Measurements from ENCODE around the gene ADGRV1. TPM values are rescaled to one million over a fixed set of nuclear protein-coding genes. Genes with fewer than 3 reads are reported as not detected.

ADGRV1 gene
- total and polyA plus RNA-seq, 9 of the 15 experiments (the other 6 are each of a cell fraction or from before 2014, with no cell fraction given), result 21.7 to 156 (median 58.2) TPM

DNA sequence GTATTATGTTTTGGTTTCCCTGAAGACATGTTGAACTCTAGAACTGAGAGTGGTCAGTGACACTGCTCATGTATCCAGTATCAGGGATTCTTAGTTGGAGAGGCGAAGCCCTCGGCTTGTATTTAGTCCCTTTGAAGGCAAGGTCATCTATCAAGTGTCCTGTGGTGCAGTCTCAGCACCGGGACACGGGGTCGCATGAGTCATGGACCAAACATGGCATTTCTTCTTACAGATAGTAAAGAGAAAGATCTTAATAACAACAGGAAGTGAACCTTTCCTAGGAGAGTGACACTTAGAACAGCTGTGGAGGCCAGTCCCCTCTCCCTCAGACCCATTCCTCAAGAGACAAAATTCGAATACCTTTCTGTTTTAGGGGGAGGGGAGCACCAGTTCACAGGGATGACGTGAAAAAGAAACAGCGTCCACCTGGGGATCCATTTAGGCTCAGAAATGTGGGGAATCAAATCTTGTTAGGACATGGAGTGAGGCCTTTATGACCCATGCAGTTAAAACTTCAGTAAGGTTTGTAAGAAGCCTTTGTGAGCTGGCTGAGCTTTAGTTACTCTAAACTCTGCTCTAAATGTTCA, 86.5 kb downstream of the ADGRV1 start (continued):
- TF ChIP-seq SNRNP70 (optimal IDR thresholded peaks at IDR 0.05; ENCODE audit: low read depth, low read length), result no peak
- TF ChIP-seq ZNF717 (CRISPR knock-in tag; IDR thresholded peaks at IDR 0.05), result no peak
- TF ChIP-seq GATAD2A (IDR thresholded peaks at IDR 0.05), result peak; percentile 91
- TF ChIP-seq, protein P1, sequence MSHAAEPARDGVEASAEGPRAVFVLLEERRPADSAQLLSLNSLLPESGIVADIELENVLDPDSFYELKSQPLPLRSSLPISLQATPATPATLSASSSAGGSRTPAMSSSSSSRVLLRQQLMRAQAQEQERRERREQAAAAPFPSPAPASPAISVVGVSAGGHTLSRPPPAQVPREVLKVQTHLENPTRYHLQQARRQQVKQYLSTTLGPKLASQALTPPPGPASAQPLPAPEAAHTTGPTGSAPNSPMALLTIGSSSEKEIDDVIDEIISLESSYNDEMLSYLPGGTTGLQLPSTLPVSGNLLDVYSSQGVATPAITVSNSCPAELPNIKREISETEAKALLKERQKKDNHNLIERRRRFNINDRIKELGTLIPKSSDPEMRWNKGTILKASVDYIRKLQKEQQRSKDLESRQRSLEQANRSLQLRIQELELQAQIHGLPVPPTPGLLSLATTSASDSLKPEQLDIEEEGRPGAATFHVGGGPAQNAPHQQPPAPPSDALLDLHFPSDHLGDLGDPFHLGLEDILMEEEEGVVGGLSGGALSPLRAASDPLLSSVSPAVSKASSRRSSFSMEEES (CRISPR knock-in tag; IDR thresholded peaks at IDR 0.05), result no peak
- TF ChIP-seq KLF6 (CRISPR knock-in tag; IDR thresholded peaks at IDR 0.05; ENCODE audit: borderline replicate concordance), result 0 out of 2 replicates have a peak, but pooled peaks have one; percentile 3
- TF ChIP-seq CREM (IDR thresholded peaks at IDR 0.05; ENCODE audit: low read depth), result peak; percentile 70
- no peak for TF ChIP-seq ZNF707 (CRISPR knock-in tag; conservative IDR thresholded peaks at IDR 0.05)
- no peak for TF ChIP-seq FOXA1 (IDR thresholded peaks at IDR 0.05; ENCODE audit: borderline replicate concordance)
- no peak; the same call in none of the 2 replicates for TF ChIP-seq ZKSCAN8 (CRISPR knock-in tag; IDR thresholded peaks at IDR 0.05)
- TF ChIP-seq, protein P2, sequence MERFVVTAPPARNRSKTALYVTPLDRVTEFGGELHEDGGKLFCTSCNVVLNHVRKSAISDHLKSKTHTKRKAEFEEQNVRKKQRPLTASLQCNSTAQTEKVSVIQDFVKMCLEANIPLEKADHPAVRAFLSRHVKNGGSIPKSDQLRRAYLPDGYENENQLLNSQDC (CRISPR knock-in tag; IDR thresholded peaks at IDR 0.05), result no peak

All from K562 (cell line).